Glutamatergic neuron (in vitro differentiated cells): ENCODE results near the gene CASP8AP2. TPM values are rescaled to one million over a fixed set of nuclear protein-coding genes. Genes with fewer than 3 reads are reported as not detected.
"Not testable (repeated sequence)": the region's sequence is repeated elsewhere in the genome, so short reads cannot be mapped to it uniquely, and the experiment has no call there.

Experiments
- DNase-seq: peaks from one replicate; pipeline ENCODE4 v3.0.0; 2022
- H3K27ac Mint-ChIP-seq: one replicate; pipeline ENCODE4 v1.8.0; 2020; ENCODE audit warnings: mild to moderate bottlenecking, mixed read lengths, inconsistent platforms; ENCODE audit not compliant: unreplicated experiment
- H3K27me3 Mint-ChIP-seq: one replicate; pipeline ENCODE4 v1.8.0; 2020; ENCODE audit warnings: mild to moderate bottlenecking, moderate library complexity, mixed read lengths, inconsistent platforms; ENCODE audit not compliant: unreplicated experiment
- H3K36me3 Mint-ChIP-seq: one replicate; pipeline ENCODE4 v1.8.0; 2020; ENCODE audit warnings: mild to moderate bottlenecking, mixed read lengths, inconsistent platforms; ENCODE audit not compliant: unreplicated experiment
- H3K4me1 Mint-ChIP-seq: one replicate; pipeline ENCODE4 v1.8.0; 2020; ENCODE audit warnings: mild to moderate bottlenecking, low read depth, mixed read lengths, inconsistent platforms; ENCODE audit not compliant: unreplicated experiment
- H3K4me3 Mint-ChIP-seq: one replicate; pipeline ENCODE4 v1.8.0; 2020; ENCODE audit warnings: mild to moderate bottlenecking, mixed read lengths, inconsistent platforms; ENCODE audit not compliant: unreplicated experiment
- H3K9me3 Mint-ChIP-seq: one replicate; pipeline ENCODE4 v1.8.0; 2020; ENCODE audit warnings: mild to moderate bottlenecking, moderate library complexity, mixed read lengths, inconsistent platforms; ENCODE audit not compliant: unreplicated experiment
- CTCF ChIP-seq: fragments of 200-600 bp; sonication (generic); IDR thresholded peaks from one replicate; pipeline ENCODE4 v1.5.0; 2021; ENCODE audit not compliant: partially characterized antibody, unreplicated experiment
- total RNA-seq: library from RNA; stranded (reverse); fragmentation: NEBNext Ultra II Directional; extraction: Animal tissue kit (Norgen Biotek cat#: 25700); gene quantifications from one replicate; pipeline ENCODE4 v1.2.1, GENCODE V29; 2021; ENCODE audit not compliant: unreplicated experiment

Gene CASP8AP2
- total RNA-seq, 1 donor from 2014 or later: 20.3 TPM

GRCh38 chr6:89818977-89819335 lies 10.7 kb upstream of the CASP8AP2 start:
- H3K27ac Mint-ChIP-seq: peak overlapping the region; percentile 76
- peaks cover 4% of the 10 kb centered on the region for H3K4me1 Mint-ChIP-seq
- H3K9me3 Mint-ChIP-seq: peaks cover 3% of the 10 kb centered on the region
- H3K4me3 Mint-ChIP-seq: peak overlapping the region; percentile 91
- no peaks in the 10 kb centered on the region for H3K27me3 Mint-ChIP-seq
- no peak for DNase-seq
- no peak for TF ChIP-seq CTCF
- no peaks in the 10 kb centered on the region for H3K36me3 Mint-ChIP-seq

GRCh38 chr6:89819336-89820130 lies 10.1 kb upstream of the CASP8AP2 start, which contains the start of gene MDN1:
MDN1 (minus strand) TSS chr6:89819794; CDS start chr6:89819607, 187 bp downstream.
- peak within 1 kb of the TSS; percentile 91 for H3K4me3 Mint-ChIP-seq
- H3K36me3 Mint-ChIP-seq: no peaks in the 10 kb centered on the region
- peak within 1 kb of the TSS; percentile 76 for H3K27ac Mint-ChIP-seq
- peaks cover 3% of the 10 kb centered on the region for H3K9me3 Mint-ChIP-seq
- TF ChIP-seq CTCF: no peak
- DNase-seq: peak; percentile 93
- no peaks in the 10 kb centered on the region for H3K27me3 Mint-ChIP-seq
- peaks cover 4% of the 10 kb centered on the region for H3K4me1 Mint-ChIP-seq

- Mint-ChIP-seq H3K27ac (no peak overlapping the region), H3K4me3 (no peak overlapping the region), H3K36me3 (no peaks in the 10 kb centered on the region), H3K27me3 (no peaks in the 10 kb centered on the region), H3K9me3 (no peaks in the 10 kb centered on the region), H3K4me1 (peaks cover 4% of the 10 kb centered on the region)
- no peak for DNase-seq
- no peak for TF ChIP-seq CTCF
Observed at GRCh38 chr6:89826029-89826528, 3.6 kb upstream of the CASP8AP2 start.

- not testable (repeated sequence) for H3K27me3 Mint-ChIP-seq, DNase-seq, H3K27ac Mint-ChIP-seq, H3K36me3 Mint-ChIP-seq, H3K4me1 Mint-ChIP-seq, H3K9me3 Mint-ChIP-seq
- peak overlapping the region; percentile 98 for H3K4me3 Mint-ChIP-seq
Observed at GRCh38 chr6:89828475-89828987, 1.1 kb upstream of the CASP8AP2 start.

- Mint-ChIP-seq H3K9me3 (no peaks in the 10 kb centered on the region), H3K36me3 (no peaks in the 10 kb centered on the region), H3K27me3 (no peaks in the 10 kb centered on the region), H3K27ac (no peak overlapping the region), H3K4me3 (peak overlapping the region; percentile 98), H3K4me1 (peaks cover 4% of the 10 kb centered on the region)
- TF ChIP-seq CTCF: no peak
- DNase-seq: no peak
Observed at GRCh38 chr6:89828988-89829471, 650 bp upstream of the CASP8AP2 start.
